G401 (cell line): Measurements from ENCODE around the gene NKX1-1. TPM values are rescaled to one million over a fixed set of nuclear protein-coding genes. Genes with fewer than 3 reads are reported as not detected.

Source experiments
- DNase-seq: peaks from one replicate; pipeline ENCODE4 v3.0.0-alpha.2; 2015; ENCODE audit warnings: low spot score
- in situ Hi-C: cut with HindIII; loops from 2 replicates; pipeline ENCODE4 v1.10.0; 2016; ENCODE audit warnings: low sequenced_read_pairs, mixed read lengths
- total RNA-seq: library from RNA; depleted of rRNA; stranded (reverse); fragments of >200 nt; shearing (Covaris generic); gene quantifications from 2 replicates; pipeline ENCODE4 v1.2.3, GENCODE V29; 2014

The NKX1-1 gene
- total RNA-seq, 1 experiment from 2014 or later: not detected

DNA sequence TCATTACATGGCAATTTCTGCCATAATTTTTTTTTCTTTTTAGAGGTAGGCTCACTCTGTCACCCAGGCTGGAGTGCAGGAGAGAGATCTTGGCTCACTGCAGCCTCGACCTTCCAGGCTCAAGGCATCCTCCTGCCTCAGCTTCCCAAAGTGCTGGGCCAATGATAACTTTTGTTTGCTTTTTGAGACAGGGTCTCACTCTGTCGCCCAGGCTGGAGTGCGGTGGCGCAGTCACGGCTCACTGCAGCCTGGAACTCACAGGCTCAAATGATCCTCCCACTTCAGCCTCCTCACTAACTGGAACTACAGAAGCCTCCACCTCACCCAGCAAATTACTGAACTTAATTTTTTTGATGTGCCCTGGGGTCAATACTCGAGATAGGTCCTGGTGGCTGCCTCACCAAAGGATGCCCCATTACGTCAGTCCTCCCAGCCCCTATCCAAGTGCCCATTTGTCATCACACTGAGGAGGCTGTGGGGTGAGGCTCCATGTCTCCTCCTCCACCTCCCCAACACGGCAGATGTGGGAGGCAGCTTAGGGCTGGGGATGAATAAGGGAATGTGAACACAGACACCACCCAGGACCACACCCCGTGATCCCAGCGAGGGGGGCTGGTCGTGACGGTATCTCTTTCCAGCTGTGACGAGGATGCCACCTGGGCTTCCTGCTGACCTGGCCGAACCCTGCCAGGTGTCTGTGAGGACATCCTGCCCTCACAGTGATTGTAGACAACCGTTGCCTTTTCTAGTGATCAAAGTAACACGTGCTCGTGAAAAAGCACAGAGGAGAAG is 12.4 kb upstream of the NKX1-1 start:
- in situ Hi-C loops: loop anchor here (25.0 kb wide), 1 partner anchor 219 kb away; no protein-coding TSS in a partner anchor
- DNase-seq: no peak

DNA sequence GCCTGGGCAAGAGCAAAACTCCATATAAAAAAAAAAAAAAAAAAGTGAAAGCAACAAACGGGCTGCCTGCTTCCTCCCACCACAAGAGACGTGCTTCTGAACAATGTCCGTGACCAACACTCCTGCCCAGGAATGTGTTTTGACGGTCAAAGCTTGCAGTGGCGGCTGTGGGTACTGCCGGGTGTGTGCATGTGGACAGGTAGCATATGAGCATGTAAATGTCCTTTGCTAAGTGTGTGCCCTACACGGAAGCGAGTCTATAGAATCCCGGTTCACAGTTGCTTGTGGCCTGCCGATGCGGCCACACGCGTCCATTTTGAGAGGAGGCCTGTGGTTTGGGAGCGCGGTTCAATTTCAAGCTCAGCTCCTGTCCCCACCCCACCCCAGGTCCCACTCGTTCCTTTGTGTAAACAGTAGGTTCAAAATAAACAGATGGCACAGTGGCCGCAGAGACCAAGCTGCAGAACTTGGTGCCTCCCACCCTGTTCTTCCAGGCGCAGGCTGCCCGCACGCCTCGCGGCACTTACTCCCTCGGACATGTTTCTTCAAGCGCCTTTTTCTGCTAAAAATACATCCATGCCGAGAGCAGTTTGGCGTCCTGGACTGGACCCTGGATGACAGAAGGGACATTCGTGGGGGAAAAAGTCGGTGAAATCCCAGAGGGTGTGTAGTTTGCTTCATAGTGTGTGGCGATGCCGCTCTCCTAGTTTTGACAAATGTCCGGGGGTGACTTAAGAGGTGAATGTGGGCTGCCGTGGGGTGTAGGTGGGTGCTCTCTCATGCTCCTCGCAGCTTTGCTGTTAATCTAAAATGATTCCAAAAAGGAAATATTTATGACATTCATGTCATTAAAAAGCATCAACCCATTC is 11.5 kb upstream of the NKX1-1 start:
- in situ Hi-C loops: loop anchor here (25.0 kb wide), 1 partner anchor 220 kb away; no protein-coding TSS in a partner anchor
- no peak for DNase-seq

DNA sequence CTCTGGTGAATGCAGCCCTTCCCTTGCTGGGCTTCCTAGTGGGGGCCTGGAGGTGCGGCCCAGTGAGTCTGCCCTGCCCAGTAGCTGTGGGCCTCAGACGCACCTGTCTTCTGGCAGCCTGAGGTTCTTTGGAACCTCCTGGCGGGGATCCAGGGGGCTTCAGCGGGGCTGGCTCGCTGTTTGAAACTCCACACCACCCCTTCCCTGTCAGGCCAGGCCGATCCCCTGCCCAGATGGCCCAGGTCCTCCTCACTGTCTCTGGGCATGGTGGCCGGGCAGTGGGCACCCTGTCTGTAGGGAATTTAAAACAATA is 10.7 kb upstream of the NKX1-1 start:
- DNase-seq: no peak
- in situ Hi-C loops: loop anchor here (25.0 kb wide), 1 partner anchor 220 kb away; no protein-coding TSS in a partner anchor

DNA sequence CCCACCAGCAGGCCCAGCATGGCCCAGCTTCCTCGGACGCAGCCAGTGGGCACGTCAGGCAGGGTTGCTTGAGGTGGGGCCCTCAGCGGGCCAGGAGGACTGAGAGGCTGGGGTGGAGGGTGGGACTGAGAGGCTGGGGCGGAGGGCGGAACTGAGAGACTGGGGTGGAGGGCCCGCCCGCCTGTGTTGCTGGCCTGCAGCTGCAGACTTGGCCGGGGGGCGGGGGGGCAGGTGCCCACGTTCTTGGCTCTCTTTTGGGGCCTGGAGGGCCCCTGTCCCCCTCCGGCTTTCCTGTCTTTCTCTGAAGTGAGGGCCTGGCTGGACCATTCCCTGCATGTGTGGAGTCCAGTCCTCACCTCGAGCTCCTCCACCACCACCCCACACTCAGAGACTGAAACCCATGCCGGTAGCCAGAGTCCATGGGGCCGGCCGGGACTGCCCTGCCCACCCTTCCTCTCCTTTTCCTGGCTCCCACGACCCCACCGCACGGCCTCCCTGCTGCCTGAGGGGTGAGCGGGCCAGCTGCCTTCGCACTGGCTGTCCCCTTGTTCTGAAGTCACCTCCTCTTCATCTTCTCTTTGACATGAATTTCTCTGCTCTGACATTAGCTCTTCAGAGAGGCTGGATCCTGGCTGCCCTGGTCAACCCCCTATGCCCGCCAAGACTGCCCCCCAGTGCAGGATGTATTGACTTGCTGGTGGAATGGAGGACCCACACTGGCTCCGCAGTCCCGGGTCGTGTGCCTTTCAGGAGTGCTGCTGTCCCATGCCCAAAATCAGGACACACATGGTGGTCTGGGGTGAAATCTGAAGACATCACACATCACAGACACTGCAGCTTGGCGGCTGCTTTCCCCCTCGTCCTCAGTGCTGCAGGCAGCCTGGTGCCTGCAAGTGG is 10.1 kb upstream of the NKX1-1 start:
- DNase-seq: no peak
- in situ Hi-C loops: loop anchor here (25.0 kb wide), 1 partner anchor 221 kb away; no protein-coding TSS in a partner anchor

DNA sequence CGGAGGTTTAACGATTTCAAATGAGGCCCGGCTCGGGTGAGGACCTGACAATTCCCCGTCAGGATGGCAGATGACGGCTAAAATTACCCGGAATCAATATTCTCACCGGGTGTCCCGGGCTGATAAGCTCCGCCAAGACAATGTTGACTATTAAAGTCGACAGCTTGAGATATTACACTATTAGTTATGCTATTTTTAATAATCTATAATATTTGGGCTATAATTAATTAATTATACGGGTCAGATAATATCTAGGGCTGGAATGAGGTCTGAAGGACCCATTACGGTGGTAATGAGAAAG is 9.4 kb upstream of the NKX1-1 start:
- in situ Hi-C loops: loop anchor here (25.0 kb wide), 1 partner anchor 222 kb away; no protein-coding TSS in a partner anchor
- no peak for DNase-seq

DNA sequence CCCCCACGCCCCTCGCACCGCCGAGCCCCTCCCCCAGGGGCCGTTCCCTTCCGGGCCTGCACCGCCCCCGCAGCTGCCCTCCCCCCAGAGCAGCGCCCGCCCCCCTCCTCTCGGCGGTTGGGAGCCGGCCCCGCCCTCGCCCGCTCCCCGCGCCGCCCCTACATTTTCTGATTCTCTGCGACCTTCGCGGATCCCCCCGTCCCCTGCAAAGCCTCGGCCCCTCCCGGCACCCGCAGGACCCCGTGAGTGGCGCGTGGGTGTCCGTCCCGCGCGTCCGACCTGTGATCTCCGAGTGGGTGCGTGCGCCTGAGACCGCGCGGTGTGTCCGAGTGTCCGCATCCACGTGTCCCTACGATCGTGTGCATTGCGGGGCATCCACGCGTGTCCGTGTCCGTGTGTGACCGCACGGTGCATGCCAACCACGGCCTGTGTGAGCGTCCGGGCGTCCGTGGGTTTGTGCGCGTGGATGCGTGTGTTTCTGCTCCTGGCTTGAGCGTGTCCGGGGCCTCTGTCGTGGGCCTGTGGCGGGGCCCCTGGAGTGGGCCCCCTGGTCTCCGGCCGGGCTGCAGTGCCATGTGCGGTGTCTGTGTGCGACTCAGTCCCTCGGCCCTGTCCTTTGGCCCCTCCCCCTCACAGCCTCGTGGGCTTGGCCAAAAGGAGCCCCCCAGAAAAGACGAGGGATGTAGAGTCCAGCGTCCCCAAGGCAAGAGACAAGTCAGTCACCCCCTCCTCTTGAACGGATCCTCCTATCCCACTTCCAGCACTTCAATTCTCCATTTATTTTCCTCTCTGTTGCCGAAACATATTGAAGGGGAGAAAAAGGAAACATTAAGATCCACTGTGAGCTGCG is 8.8 kb upstream of the NKX1-1 start:
- in situ Hi-C loops: loop anchor here (25.0 kb wide), 1 partner anchor 222 kb away; no protein-coding TSS in a partner anchor
- DNase-seq: no peak

DNA sequence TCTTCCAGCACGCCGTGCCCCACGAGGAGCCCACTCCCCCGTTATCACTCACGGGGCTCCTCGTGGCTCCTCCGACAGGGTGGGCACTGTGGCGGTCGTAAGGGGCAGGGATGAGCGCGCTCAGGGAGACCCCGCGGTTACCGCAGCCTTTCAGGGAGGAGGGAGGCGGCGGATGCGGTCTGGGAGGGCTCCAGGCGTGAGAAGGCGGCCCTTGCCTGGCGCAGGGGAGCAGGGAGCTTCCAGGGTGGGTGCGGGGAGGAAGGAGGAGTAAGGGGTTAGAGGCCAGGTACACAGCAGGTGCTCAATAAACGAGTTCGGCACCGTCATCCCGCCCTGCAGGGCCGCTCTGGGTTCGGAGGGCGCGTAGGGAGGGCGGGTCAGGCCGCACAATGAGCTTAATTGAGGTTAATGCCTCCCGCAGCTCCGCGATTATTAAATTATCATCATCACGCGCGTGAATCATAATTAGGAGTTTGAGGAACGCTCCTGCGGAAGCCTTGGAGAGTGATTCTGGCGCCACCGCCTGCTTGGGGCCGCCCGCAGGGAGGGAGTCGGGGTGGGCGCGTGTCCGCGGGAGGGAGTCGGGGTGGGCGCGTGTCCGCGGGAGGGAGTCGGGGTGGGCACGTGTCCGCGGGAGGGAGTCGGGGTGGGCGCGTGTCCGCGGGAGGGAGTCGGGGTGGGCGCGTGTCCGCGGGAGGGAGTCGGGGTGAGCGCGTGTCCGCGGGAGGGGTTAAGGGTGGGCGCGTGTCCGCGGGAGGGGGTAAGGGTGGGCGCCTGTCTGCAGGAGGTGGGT is 7.6 kb upstream of the NKX1-1 start:
- in situ Hi-C loops: loop anchor here (25.0 kb wide), 1 partner anchor 223 kb away; no protein-coding TSS in a partner anchor
- no peak for DNase-seq

DNA sequence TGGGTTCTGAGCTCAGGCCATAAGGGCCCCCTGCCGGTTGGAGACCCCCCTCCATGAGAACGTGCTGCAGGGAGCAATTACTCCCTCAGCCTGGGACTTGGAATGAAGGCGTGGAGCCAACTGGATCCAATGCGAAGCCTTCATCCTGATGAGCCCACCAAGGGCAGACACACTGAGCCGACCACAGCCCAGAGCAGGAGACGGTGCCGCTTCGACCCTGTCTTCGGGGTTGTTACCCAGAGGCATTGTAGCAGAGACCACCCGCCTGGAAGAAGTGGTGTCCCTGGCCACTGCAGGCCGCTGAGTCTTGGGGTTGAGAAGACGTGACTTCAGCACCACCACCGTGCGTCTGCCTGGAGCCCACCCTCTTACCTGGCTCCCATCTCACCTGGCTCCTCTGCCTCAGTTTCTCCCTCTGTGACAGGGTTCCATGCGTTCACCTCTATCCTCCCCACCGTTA is 7.0 kb upstream of the NKX1-1 start:
- in situ Hi-C loops: loop anchor here (25.0 kb wide), 1 partner anchor 224 kb away; no protein-coding TSS in a partner anchor
- DNase-seq: no peak

DNA sequence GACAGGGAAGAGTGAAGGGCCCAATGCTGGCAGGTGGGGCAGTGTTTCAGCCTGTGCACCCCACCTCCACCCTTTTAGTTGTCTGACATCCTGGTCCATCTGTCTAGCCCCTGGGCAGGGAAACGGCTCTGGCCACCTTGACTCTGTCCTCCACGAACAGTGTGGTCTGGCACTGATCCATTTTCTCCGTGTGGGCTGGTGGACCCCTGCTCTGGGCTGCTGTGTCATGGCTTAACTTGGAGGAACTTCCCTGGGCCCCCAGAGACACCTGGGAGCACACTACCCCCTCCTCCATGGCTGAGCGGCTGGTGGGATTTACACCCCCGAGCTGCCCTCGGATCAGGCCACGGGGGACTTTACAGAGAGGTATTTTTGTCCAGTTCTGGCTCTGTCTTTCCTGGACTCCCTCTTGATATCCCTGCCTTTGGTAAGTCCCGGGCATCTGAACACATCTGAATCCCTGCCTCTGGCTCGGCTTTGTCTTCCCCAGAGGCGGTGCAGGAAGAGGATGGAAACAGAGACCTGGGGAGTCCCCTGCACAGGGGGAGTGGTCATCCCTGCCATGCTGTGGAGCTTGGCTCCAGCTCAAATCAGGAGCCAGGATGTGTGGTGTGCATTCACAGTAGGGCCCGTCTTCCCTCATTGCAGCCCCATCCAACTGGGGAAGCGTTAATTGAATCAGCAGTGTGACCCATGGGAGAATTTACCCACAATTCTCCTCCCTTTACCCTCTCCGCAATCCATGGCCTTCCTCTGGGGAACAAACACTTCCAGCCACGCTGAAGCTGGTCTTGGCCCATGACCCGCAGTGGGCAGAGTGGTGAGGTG is 6.3 kb upstream of the NKX1-1 start:
- in situ Hi-C loops: loop anchor here (25.0 kb wide), 1 partner anchor 225 kb away; no protein-coding TSS in a partner anchor

DNA sequence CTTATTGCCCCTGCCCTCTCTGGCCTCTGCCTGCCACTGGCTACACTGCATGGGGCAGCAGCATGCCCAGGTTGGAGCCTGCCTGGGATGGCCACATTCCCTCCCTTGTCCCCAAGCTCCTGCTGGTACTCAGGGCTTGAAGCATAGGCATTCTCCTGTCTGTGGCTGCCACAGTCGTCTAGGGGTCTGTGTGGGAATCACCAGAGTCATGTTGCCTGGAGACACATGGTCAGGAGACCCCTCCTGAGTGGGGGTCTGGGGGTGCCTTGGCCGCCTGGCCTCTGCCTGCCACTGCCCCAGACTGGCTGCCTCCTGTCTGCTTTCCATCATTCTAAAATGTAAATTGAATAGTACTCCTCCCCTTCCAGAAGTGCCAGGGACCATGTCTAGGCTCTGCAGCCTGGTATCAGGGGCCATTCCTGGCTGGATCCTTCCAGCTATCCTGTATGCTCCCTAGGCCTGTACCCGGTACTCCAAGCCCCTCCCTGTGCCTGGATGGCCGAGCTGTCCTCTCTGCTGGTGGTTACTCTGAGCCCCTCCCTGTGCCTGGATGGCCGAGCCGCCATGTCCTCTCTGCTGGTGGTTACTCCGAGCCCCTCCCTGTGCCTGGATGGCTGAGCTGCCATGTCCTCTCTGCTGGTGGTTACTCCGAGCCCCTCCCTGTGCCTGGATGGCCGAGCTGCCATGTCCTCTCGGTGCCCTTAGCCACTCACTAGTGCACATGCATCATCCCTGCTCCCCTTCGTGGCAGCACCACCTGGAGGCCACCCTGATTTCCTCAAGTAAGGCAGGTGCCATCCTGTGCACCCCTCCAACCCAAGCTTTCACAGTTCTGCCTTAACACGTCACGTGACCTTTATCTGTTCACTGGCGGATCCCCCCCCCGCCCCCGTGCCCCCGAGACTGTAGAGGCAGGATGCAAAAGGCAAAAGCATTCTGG is 5.5 kb upstream of the NKX1-1 start:
- DNase-seq: no peak
- in situ Hi-C loops: loop anchor here (25.0 kb wide), 1 partner anchor 226 kb away; no protein-coding TSS in a partner anchor

More for the DNA sequence above, 6.3 kb upstream of the NKX1-1 start:
- DNase-seq: no peak

DNA sequence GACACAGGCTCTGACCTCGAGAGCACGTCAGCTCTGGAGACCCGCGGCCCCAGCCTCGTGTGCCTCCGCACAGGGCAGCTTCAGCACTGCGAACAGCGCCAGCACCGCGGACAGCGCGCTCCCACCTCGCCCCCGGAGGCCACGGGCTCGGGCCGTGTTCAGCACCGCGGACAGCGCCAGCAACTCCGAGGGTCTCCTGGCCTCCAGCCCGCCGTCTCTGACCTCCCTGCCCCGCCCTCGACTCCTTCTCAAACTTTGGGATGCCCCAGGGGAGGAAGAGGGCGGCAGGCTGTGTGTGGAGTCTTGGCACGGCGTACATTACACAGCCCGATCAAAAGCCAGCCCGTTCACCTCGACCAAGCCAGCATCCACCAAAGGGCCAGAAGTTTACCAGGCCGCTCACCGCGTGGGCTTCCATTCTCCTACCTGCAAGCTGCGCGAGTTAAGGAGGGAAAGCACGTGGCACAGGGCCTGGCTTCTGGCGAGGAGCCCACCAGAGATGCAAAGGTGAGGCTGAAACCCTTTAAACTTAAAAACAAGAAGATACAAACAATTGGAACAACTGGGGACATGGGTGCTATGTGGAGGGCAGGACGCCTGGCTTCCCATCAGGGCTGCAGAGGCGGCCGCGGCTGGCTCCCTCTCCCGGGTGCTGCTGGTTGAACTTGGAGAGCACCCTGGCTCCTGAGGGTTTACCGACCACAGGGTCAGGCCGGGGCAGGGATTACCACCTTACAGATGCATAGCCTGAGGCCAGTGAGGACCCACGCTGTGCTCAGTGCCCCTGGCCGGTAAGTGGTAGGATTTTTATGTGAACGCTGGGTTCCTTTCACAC is 4.5 kb upstream of the NKX1-1 start:
- in situ Hi-C loops: loop anchor here (25.0 kb wide), 1 partner anchor 227 kb away; no protein-coding TSS in a partner anchor
- DNase-seq: no peak

DNA sequence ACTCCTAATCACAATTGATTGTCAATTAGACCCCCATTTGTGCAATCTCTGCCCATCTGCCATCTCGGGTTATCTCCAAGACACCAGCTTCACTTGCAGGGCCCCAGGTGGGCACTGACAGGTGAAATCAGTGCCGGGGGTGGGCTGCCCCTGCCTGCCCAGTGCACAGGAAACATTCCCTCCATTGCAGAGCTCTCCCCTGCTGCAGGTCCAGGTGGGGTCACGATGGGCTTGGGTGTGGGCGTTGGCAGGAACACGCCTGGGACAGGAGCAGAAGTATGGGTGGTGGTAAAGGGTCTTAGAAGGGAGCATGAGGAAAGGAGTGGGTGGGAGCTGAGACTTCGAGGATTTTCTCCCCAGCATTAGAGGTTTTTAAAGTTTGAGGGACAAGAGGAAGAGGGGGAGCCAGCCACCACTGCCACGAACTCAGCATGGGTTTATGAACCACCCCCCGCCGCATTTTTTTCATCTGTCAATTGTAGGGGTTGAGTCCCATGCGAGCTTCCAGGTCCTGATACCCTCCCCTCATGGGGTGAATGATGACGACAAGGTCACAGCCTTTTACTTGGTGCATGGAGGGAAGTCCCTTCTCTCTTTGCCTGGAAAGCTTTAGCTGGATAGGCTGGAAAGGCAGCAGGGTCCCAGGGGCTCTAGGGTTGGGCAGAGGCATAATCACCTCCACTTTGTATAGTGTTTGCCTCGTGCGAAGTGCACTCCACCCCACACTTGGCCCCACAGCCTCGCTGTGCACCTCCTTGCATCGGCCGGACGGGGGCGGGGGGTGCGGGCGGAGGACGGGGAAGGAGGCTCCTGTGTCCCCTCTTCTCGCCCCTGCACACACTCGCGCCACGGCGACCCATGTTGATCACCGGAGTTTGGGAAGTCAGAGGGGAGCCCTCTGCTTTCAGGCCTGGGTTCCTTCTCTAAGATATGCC is 3.5 kb upstream of the NKX1-1 start:
- DNase-seq: no peak
- in situ Hi-C loops: loop anchor here (25.0 kb wide), 1 partner anchor 228 kb away; no protein-coding TSS in a partner anchor

DNA sequence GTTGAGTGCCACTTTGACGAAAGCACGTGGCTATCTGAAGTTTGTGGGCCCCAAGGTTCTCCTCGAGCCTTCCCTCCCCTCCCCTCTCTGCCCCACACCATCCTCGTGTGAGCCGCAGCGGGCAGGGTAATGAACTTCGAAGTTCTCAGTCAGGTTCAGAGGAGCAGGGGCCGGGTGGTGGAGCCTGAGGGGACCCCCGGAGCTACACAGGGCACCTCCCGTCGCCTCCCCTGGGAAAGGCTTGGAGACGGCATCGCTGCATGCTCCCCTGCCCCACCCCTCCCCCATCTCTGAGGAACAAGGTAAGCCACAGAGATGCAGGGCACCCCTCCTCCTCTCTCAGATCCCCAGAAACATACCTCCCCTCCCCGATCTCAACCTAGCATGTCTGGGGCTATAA is 2.8 kb upstream of the NKX1-1 start:
- in situ Hi-C loops: loop anchor here (25.0 kb wide), 1 partner anchor 228 kb away; no protein-coding TSS in a partner anchor
- no peak for DNase-seq
